Kidney epithelial cell (primary cell): Measurements from ENCODE around the gene ASGR1. TPM values are rescaled to one million over a fixed set of nuclear protein-coding genes. Genes with fewer than 3 reads are reported as not detected.

Source experiments
- DNase-seq: peaks from one replicate; pipeline ENCODE4 v3.0.0-alpha.2; 2010; ENCODE audit warnings: low read depth
- H3K27me3 ChIP-seq: 2 replicates; pipeline ENCODE4 v1.6.0; 2011; ENCODE audit warnings: low read length; ENCODE audit not compliant: control insufficient read depth, insufficient read depth
- H3K36me3 ChIP-seq: 2 replicates; pipeline ENCODE4 v1.5.1; 2011; ENCODE audit warnings: low read length; ENCODE audit not compliant: control insufficient read depth, insufficient read depth
- H3K4me3 ChIP-seq: 2 replicates; pipeline ENCODE4 v1.5.1; 2011; ENCODE audit warnings: low read depth, mild to moderate bottlenecking, control low read depth, low read length
- CTCF ChIP-seq: IDR thresholded peaks from 2 replicates; pipeline ENCODE4 v1.5.1; 2011; ENCODE audit warnings: mild to moderate bottlenecking, moderate library complexity, low read length, control low read depth, inconsistent platforms; ENCODE audit not compliant: insufficient read depth, poor library complexity, severe bottlenecking
- total RNA-seq: library from RNA; depleted of rRNA; stranded (reverse); fragments of >200 nt; gene quantifications from 2 replicates; pipeline ENCODE4 v1.2.3, GENCODE V29; 2015

The ASGR1 gene
- total RNA-seq, 1 donor from 2014 or later = 6.9 TPM

GRCh38 chr17:7156342-7156940 lies 22.7 kb downstream of the ASGR1 start:
- DNase-seq = no peak
- Histone ChIP-seq H3K4me3 (no peak overlapping the region), H3K27me3 (peaks cover 2% of the 10 kb centered on the region), H3K36me3 (no peaks in the 10 kb centered on the region)
- TF ChIP-seq CTCF = no peak

GRCh38 chr17:7147772-7148171 lies 31.4 kb downstream of the ASGR1 start:
- DNase-seq = no peak

GRCh38 chr17:7146115-7146514 lies 33.1 kb downstream of the ASGR1 start:
- no peak for DNase-seq
- no peak for TF ChIP-seq CTCF
- H3K27me3 ChIP-seq = peaks cover 11% of the 10 kb centered on the region
- H3K36me3 ChIP-seq = no peaks in the 10 kb centered on the region
- H3K4me3 ChIP-seq = no peak overlapping the region

More at GRCh38 chr17:7147772-7148171, 31.4 kb downstream of the ASGR1 start:
- no peaks in the 10 kb centered on the region for H3K36me3 ChIP-seq
- peaks cover 6% of the 10 kb centered on the region for H3K27me3 ChIP-seq
- no peak for TF ChIP-seq CTCF
- H3K4me3 ChIP-seq = no peak overlapping the region

GRCh38 chr17:7144213-7144612 lies 35.0 kb downstream of the ASGR1 start:
- Histone ChIP-seq H3K27me3 (peaks cover 20% of the 10 kb centered on the region), H3K4me3 (no peak overlapping the region), H3K36me3 (no peaks in the 10 kb centered on the region)
- no peak for TF ChIP-seq CTCF
- no peak for DNase-seq

GRCh38 chr17:7141824-7142223 lies 37.3 kb downstream of the ASGR1 start:
- peaks cover 31% of the 10 kb centered on the region for H3K27me3 ChIP-seq
- H3K36me3 ChIP-seq = no peaks in the 10 kb centered on the region
- DNase-seq = peak; percentile 4
- H3K4me3 ChIP-seq = no peak overlapping the region
- TF ChIP-seq CTCF = no peak

- H3K4me3 ChIP-seq = no peak overlapping the region
- peaks cover 28% of the 10 kb centered on the region for H3K27me3 ChIP-seq
- DNase-seq = no peak
- H3K36me3 ChIP-seq = no peaks in the 10 kb centered on the region
- TF ChIP-seq CTCF = no peak
Observed at GRCh38 chr17:7139400-7139799, 39.8 kb downstream of the ASGR1 start.
